GM12878 (cell line): Measurements from ENCODE around the gene SPATA3.

Experiments used
- EP300 ChIP-seq, 2 experiments: fragments of 150-350 bp in 1 of 2; IDR thresholded peaks; 2 replicates each; pipeline ENCODE4 v1.6.1; 2011 to 2012; ENCODE audit warnings: low read depth in 2 of 2, low read length in 2 of 2, borderline replicate concordance in 1 of 2, improper control_type of control experiment in 1 of 2, inconsistent platforms in 1 of 2; ENCODE audit not compliant: control insufficient read depth in 1 of 2
- EZH2 ChIP-seq: IDR thresholded peaks from 2 replicates; pipeline ENCODE4 v1.6.1; 2012; ENCODE audit warnings: low read depth, mild to moderate bottlenecking, control low read depth, inconsistent platforms, low read length, borderline replicate concordance; ENCODE audit not compliant: control insufficient read depth
- SP1 ChIP-seq: IDR thresholded peaks from one replicate; pipeline ENCODE4 v1.6.1; 2011; ENCODE audit warnings: low read depth, low read length
- ZBTB40 ChIP-seq: fragments of 450-650 bp; IDR thresholded peaks from 2 replicates; pipeline ENCODE4 v1.6.1; 2016; ENCODE audit warnings: mild to moderate bottlenecking, moderate library complexity, borderline replicate concordance

- TF ChIP-seq SP1 = no peak
- TF ChIP-seq ZBTB40 = no peak
- TF ChIP-seq EZH2 = no peak
- TF ChIP-seq EP300 (IDR thresholded peaks at IDR 0.05; ENCODE audit: borderline replicate concordance in 1 of 2, control insufficient read depth in 1 of 2, low read depth in 2 of 2, low read length in 2 of 2) = no peak
Observed at GRCh38 chr2:230996661-230997060, 740 bp downstream of the SPATA3 start.
